HCT116 (cell line): ENCODE measurements around the gene IQGAP3. TPM values are rescaled to one million over a fixed set of nuclear protein-coding genes. Genes with fewer than 3 reads are reported as not detected.
A peak's percentile ranks its signal among the peaks of the same experiment; 100 is the strongest.

Experiments used
- ATAC-seq: fragments of 200-7000 bp; cut with Tn5 transposase; 2 replicates; pipeline ENCODE4 v1.9.1; 2020; ENCODE audit warnings: mild to moderate bottlenecking, moderate library complexity
- BruUV-seq: library from RNA; stranded (reverse); fragments of 400-500 nt; replicated peaks from 2 replicates; lab custom pipeline; 2021; lab: Mats Ljungman, UMichigan
- CTCF ChIA-PET: fragments of 300-600 bp; sonication (Branson Sonifier 250); formaldehyde crosslinking; loops from one replicate; lab custom pipeline; 2021; ENCODE audit warnings: antibody characterized with exemption; lab: Charles Lee
- POLR2A ChIA-PET: fragments of 300-600, 350-600 bp; sonication (Branson Sonifier 250); formaldehyde crosslinking; loops from one replicate; lab custom pipeline; 2021; ENCODE audit warnings: antibody characterized with exemption; lab: Charles Lee
- RAD21 ChIA-PET, 2 experiments: fragments of 300-600 bp; sonication (Branson Sonifier 250); formaldehyde crosslinking; loops; one replicate each; lab custom pipeline; 2023; ENCODE audit warnings: low total read pairs in 2 of 2; ENCODE audit not compliant: uncharacterized antibody in 2 of 2, unreplicated experiment in 2 of 2, low non-redundant PET in 1 of 2; lab: Charles Lee
- DNase-seq: peaks from one replicate; pipeline ENCODE4 v3.0.0-alpha.2; 2010; ENCODE audit warnings: low read depth, low spot score
- H2AFZ ChIP-seq: fragments of 200-600 bp; shearing (Covaris generic), sonication (generic); 2 replicates; pipeline ENCODE4 v1.6.1; 2017; ENCODE audit warnings: low read depth, mixed run types, mixed read lengths, antibody characterized with exemption, low read length; ENCODE audit not compliant: poor library complexity, severe bottlenecking
- H3K27ac ChIP-seq: 2 replicates; pipeline ENCODE4 v1.5.1; 2012; ENCODE audit warnings: low read depth, low read length
- H3K27me3 ChIP-seq: fragments of 200-600 bp; sonication (generic); 2 replicates; pipeline ENCODE4 v1.6.1; 2016; ENCODE audit warnings: mixed run types, low read length, mixed read lengths; ENCODE audit not compliant: insufficient read depth
- H3K36me3 ChIP-seq, 2 experiments: fragments of 200-500 bp in 1 of 2; fragments of 200-600 bp in 1 of 2; sonication (Bioruptor generic) in 1 of 2; sonication (generic) in 1 of 2; 2 replicates each; pipeline versions ENCODE4 v1.5.1 to v1.6.1; 2014 to 2016; ENCODE audit warnings: low read length in 2 of 2, inconsistent platforms in 1 of 2, mixed read lengths in 1 of 2, mixed run types in 1 of 2; ENCODE audit not compliant: insufficient read depth in 2 of 2, control insufficient read depth in 1 of 2
- H3K4me1 ChIP-seq, 2 experiments: fragments of 200-600 bp in 1 of 2; sonication (generic) in 1 of 2; 2 replicates each; pipeline versions ENCODE4 v1.5.1 to v1.6.1; 2012 to 2017; ENCODE audit warnings: low read length in 2 of 2, inconsistent platforms in 1 of 2, mild to moderate bottlenecking in 1 of 2, mixed read lengths in 1 of 2, mixed run types in 1 of 2, moderate library complexity in 1 of 2; ENCODE audit not compliant: insufficient read depth in 2 of 2, control insufficient read depth in 1 of 2
- H3K4me2 ChIP-seq: fragments of 200-600 bp; sonication (generic); 2 replicates; pipeline ENCODE4 v1.6.1; 2017; ENCODE audit warnings: mixed run types, low read length, mixed read lengths
- H3K4me3 ChIP-seq, 2 experiments: fragments of 200-600 bp in 1 of 2; sonication (generic) in 1 of 2; replicated peaks in 1 of 2; 2 replicates each; pipeline ENCODE4 v1.5.1; 2011 to 2016; ENCODE audit warnings: low read length in 2 of 2, control low read depth in 1 of 2, low read depth in 1 of 2, mild to moderate bottlenecking in 1 of 2, mixed read lengths in 1 of 2, mixed run types in 1 of 2
- H3K79me2 ChIP-seq: fragments of 200-600 bp; sonication (generic); 2 replicates; pipeline ENCODE4 v1.6.1; 2017; ENCODE audit warnings: mild to moderate bottlenecking, mixed run types, low read length, moderate library complexity, mixed read lengths; ENCODE audit not compliant: insufficient read depth
- H3K9ac ChIP-seq: fragments of 200-600 bp; sonication (generic); 2 replicates; pipeline ENCODE4 v1.6.1; 2016; ENCODE audit warnings: low read length, mixed read lengths
- H3K9me2 ChIP-seq: fragments of 200-600 bp; sonication (generic), shearing (Covaris generic); 2 replicates; pipeline ENCODE4 v1.6.1; 2017; ENCODE audit warnings: mixed run types, mild to moderate bottlenecking, moderate library complexity; ENCODE audit not compliant: insufficient read depth
- H3K9me3 ChIP-seq, 2 experiments: fragments of 200-500 bp in 1 of 2; fragments of 200-600 bp in 1 of 2; sonication (Bioruptor generic) in 1 of 2; sonication (generic) in 1 of 2; 2 replicates each; pipeline ENCODE4 v1.6.1; 2014 to 2017; ENCODE audit warnings: low read length in 2 of 2, mixed read lengths in 2 of 2, inconsistent platforms in 1 of 2, low read depth in 1 of 2, mild to moderate bottlenecking in 1 of 2, mixed run types in 1 of 2, moderate library complexity in 1 of 2; ENCODE audit not compliant: control insufficient read depth in 1 of 2, insufficient read depth in 1 of 2
- H4K20me1 ChIP-seq: fragments of 200-600 bp; sonication (generic), shearing (Covaris generic); 2 replicates; pipeline ENCODE4 v1.6.1; 2017; ENCODE audit warnings: mixed run types, mild to moderate bottlenecking, moderate library complexity; ENCODE audit not compliant: insufficient read depth
- EGR1 ChIP-seq: IDR thresholded peaks from 2 replicates; pipeline ENCODE4 v1.6.1; 2012; ENCODE audit warnings: low read depth
- EZH2phosphoT487 ChIP-seq: fragments of 200-600 bp; IDR thresholded peaks from 2 replicates; pipeline ENCODE4 v1.6.1; 2018; ENCODE audit warnings: antibody characterized with exemption, borderline replicate concordance
- FOSL1 ChIP-seq: IDR thresholded peaks from 2 replicates; pipeline ENCODE4 v1.6.1; 2012; ENCODE audit warnings: low read depth
- JUND ChIP-seq: IDR thresholded peaks from 2 replicates; pipeline ENCODE4 v1.6.1; 2012
- POLR2A ChIP-seq: IDR thresholded peaks from 2 replicates; pipeline ENCODE4 v1.7.0; 2011; ENCODE audit warnings: borderline replicate concordance; ENCODE audit not compliant: insufficient read depth, insufficient read length; ENCODE audit errors: extremely low read depth
- RAD21 ChIP-seq: IDR thresholded peaks from 2 replicates; pipeline ENCODE4 v1.6.1; 2012; ENCODE audit warnings: low read depth, mild to moderate bottlenecking
- SIN3A ChIP-seq: IDR thresholded peaks from 2 replicates; pipeline ENCODE4 v1.6.1; 2012; ENCODE audit warnings: low read depth
- ZBTB33 ChIP-seq: IDR thresholded peaks from 2 replicates; pipeline ENCODE4 v1.6.1; 2011; ENCODE audit warnings: mild to moderate bottlenecking, low read length, moderate library complexity; ENCODE audit not compliant: insufficient replicate concordance; ENCODE audit errors: extremely low read depth
- ZFX ChIP-seq: fragments of 450-650 bp; IDR thresholded peaks from 2 replicates; pipeline ENCODE4 v1.6.1; 2017
- intact Hi-C: fragments of 100-400 bp; cut with micrococcal nuclease; formaldehyde crosslinking; loops from 2 replicates; pipeline ENCODE4 v1.10.0; 2022
- total RNA-seq: library from RNA; stranded (reverse); gene quantifications from one replicate; pipeline ENCODE4 v1.2.1, GENCODE V29; 2021; ENCODE audit not compliant: unreplicated experiment
- TF ChIP-seq, protein P1 (sequence below): IDR thresholded peaks from 2 replicates; pipeline ENCODE4 v1.6.1; 2012; ENCODE audit warnings: low read depth
- TF ChIP-seq, protein P2 (sequence below): IDR thresholded peaks from 2 replicates; pipeline ENCODE4 v1.6.1; 2012

Gene IQGAP3
- total RNA-seq, 1 experiment from 2014 or later, result 38.8 TPM

- TF ChIP-seq ZFX, result no peak
- TF ChIP-seq, protein P1, sequence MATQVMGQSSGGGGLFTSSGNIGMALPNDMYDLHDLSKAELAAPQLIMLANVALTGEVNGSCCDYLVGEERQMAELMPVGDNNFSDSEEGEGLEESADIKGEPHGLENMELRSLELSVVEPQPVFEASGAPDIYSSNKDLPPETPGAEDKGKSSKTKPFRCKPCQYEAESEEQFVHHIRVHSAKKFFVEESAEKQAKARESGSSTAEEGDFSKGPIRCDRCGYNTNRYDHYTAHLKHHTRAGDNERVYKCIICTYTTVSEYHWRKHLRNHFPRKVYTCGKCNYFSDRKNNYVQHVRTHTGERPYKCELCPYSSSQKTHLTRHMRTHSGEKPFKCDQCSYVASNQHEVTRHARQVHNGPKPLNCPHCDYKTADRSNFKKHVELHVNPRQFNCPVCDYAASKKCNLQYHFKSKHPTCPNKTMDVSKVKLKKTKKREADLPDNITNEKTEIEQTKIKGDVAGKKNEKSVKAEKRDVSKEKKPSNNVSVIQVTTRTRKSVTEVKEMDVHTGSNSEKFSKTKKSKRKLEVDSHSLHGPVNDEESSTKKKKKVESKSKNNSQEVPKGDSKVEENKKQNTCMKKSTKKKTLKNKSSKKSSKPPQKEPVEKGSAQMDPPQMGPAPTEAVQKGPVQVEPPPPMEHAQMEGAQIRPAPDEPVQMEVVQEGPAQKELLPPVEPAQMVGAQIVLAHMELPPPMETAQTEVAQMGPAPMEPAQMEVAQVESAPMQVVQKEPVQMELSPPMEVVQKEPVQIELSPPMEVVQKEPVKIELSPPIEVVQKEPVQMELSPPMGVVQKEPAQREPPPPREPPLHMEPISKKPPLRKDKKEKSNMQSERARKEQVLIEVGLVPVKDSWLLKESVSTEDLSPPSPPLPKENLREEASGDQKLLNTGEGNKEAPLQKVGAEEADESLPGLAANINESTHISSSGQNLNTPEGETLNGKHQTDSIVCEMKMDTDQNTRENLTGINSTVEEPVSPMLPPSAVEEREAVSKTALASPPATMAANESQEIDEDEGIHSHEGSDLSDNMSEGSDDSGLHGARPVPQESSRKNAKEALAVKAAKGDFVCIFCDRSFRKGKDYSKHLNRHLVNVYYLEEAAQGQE, result no peak
- TF ChIP-seq RAD21, result no peak
- TF ChIP-seq POLR2A, result no peak
- TF ChIP-seq EZH2phosphoT487, result no peak
- TF ChIP-seq EGR1, result no peak
- TF ChIP-seq SIN3A, result no peak
- TF ChIP-seq JUND, result no peak
- TF ChIP-seq, protein P2, sequence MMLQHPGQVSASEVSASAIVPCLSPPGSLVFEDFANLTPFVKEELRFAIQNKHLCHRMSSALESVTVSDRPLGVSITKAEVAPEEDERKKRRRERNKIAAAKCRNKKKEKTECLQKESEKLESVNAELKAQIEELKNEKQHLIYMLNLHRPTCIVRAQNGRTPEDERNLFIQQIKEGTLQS, result no peak
- no peak for TF ChIP-seq FOSL1
- TF ChIP-seq ZBTB33, result no peak
- ATAC-seq (no peak), DNase-seq (no peak)
- Histone ChIP-seq H3K27ac (peak overlapping the region; percentile 33), H2AFZ (no peak overlapping the region), H3K79me2 (peaks cover 100% of the 10 kb centered on the region), H3K9me2 (no peaks in the 10 kb centered on the region), H3K9ac (peak overlapping the region; percentile 52), H3K27me3 (no peaks in the 10 kb centered on the region), H3K36me3 (no peaks in the 10 kb centered on the region), H3K4me3 (peak overlapping the region in 1 of 2 experiments; percentile 44; a peak in 2 of 4 replicates), H3K9me3 (no peaks in the 10 kb centered on the region), H4K20me1 (no peaks in the 10 kb centered on the region; the same call in 1 of the 2 replicates), H3K4me2 (peak overlapping the region; percentile 84), H3K4me1 (peaks cover 41 to 68% of the 10 kb centered on the region in 2 experiments)
- RAD21 ChIA-PET, result no interaction called here
- CTCF ChIA-PET, result interaction anchor here (0.6 to 1.6 kb wide), 2 partner anchors 10 to 11 kb away, joined by 3 to 11 read pairs; no protein-coding TSS in a partner anchor
- POLR2A ChIA-PET, result interaction anchor here (0.8 to 1.2 kb wide), 2 partner anchors 10 to 14 kb away, joined by 3 to 4 read pairs; no protein-coding TSS in a partner anchor
- no TSS peak for BruUV-seq
- intact Hi-C loops, result no loop called here
Measured at GRCh38 chr1:156491151-156491949, 81.0 kb downstream of the IQGAP3 start.
